ENCODE measurements around the gene NCF4.

NCF4 gene

GRCh38 chr22:36858156-36858555, 2.6 kb upstream of the NCF4 start:
- H3K4me3 ChIP-seq (ENCODE audit: low read length) = no peak overlapping the region
- DNase-seq (ENCODE audit: low read depth) = no peak
- TF ChIP-seq CTCF (conservative IDR thresholded peaks at IDR 0.05; ENCODE audit: low read depth, low read length) = no peak

GRCh38 chr22:36858966-36859365, 1.8 kb upstream of the NCF4 start:
- DNase-seq (ENCODE audit: low read depth) = no peak
- TF ChIP-seq CTCF (conservative IDR thresholded peaks at IDR 0.05; ENCODE audit: low read depth, low read length) = no peak

GRCh38 chr22:36860017-36860416, 789 bp upstream of the NCF4 start:
- no peak for TF ChIP-seq CTCF (conservative IDR thresholded peaks at IDR 0.05; ENCODE audit: low read depth, low read length)
- H3K4me3 ChIP-seq (ENCODE audit: low read length) = no peak overlapping the region
- DNase-seq (ENCODE audit: low read depth) = no peak

More at GRCh38 chr22:36858966-36859365, 1.8 kb upstream of the NCF4 start:
- no peak overlapping the region for H3K4me3 ChIP-seq (ENCODE audit: low read length)

GRCh38 chr22:36860438-36860820, 377 bp upstream of the NCF4 start:
- H3K4me3 ChIP-seq (ENCODE audit: low read length) = no peak overlapping the region
- no peak for TF ChIP-seq CTCF (conservative IDR thresholded peaks at IDR 0.05; ENCODE audit: low read depth, low read length)
- no peak for DNase-seq (ENCODE audit: low read depth)

GRCh38 chr22:36862251-36863242, 1.7 kb downstream of the NCF4 start:
- DNase-seq (ENCODE audit: low read depth) = no peak
- no peak for TF ChIP-seq CTCF (conservative IDR thresholded peaks at IDR 0.05; ENCODE audit: low read depth, low read length)
- no peak overlapping the region for H3K4me3 ChIP-seq (ENCODE audit: low read length)

GRCh38 chr22:36863281-36863680, 2.5 kb downstream of the NCF4 start:
- no peak for DNase-seq (ENCODE audit: low read depth)
- H3K4me3 ChIP-seq (ENCODE audit: low read length) = no peak overlapping the region
- no peak for TF ChIP-seq CTCF (conservative IDR thresholded peaks at IDR 0.05; ENCODE audit: low read depth, low read length)

- DNase-seq (ENCODE audit: low read depth) = no peak
- no peak overlapping the region for H3K4me3 ChIP-seq (ENCODE audit: low read length)
- TF ChIP-seq CTCF (conservative IDR thresholded peaks at IDR 0.05; ENCODE audit: low read depth, low read length) = no peak
Measured at GRCh38 chr22:36863979-36864378, 3.2 kb downstream of the NCF4 start.
